Neural cell (in vitro differentiated cells): ENCODE results near the gene CITED1.

ENCODE experiments used
- EZH2 ChIP-seq: fragments of 200-600, 300-800 bp; shearing (Covaris generic), sonication (generic); IDR thresholded peaks from 2 replicates; pipeline ENCODE4 v1.6.1; 2014; ENCODE audit warnings: antibody characterized with exemption, low read length, borderline replicate concordance, mild to moderate bottlenecking; ENCODE audit not compliant: insufficient read depth, poor library complexity, severe bottlenecking
- RAD21 ChIP-seq: fragments of 450-650 bp; conservative IDR thresholded peaks from 2 replicates; pipeline ENCODE4 v1.6.1; 2014; ENCODE audit warnings: antibody characterized with exemption, mild to moderate bottlenecking, moderate library complexity
- TAF1 ChIP-seq: IDR thresholded peaks from 2 replicates; pipeline ENCODE4 v1.6.1; 2012; ENCODE audit warnings: low read depth
- TF ChIP-seq, protein P1 (sequence below): fragments of 450-650 bp; IDR thresholded peaks from 2 replicates; pipeline ENCODE4 v1.5.1; 2014; ENCODE audit warnings: antibody characterized with exemption, mild to moderate bottlenecking, moderate library complexity; ENCODE audit not compliant: poor library complexity, severe bottlenecking

- TF ChIP-seq, protein P1, sequence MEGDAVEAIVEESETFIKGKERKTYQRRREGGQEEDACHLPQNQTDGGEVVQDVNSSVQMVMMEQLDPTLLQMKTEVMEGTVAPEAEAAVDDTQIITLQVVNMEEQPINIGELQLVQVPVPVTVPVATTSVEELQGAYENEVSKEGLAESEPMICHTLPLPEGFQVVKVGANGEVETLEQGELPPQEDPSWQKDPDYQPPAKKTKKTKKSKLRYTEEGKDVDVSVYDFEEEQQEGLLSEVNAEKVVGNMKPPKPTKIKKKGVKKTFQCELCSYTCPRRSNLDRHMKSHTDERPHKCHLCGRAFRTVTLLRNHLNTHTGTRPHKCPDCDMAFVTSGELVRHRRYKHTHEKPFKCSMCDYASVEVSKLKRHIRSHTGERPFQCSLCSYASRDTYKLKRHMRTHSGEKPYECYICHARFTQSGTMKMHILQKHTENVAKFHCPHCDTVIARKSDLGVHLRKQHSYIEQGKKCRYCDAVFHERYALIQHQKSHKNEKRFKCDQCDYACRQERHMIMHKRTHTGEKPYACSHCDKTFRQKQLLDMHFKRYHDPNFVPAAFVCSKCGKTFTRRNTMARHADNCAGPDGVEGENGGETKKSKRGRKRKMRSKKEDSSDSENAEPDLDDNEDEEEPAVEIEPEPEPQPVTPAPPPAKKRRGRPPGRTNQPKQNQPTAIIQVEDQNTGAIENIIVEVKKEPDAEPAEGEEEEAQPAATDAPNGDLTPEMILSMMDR, result no peak
- TF ChIP-seq TAF1 (no peak), EZH2 (no peak), RAD21 (no peak)
Measured at GRCh38 chrX:72258174-72258573, 47.5 kb downstream of the CITED1 start.
